GM23338 (cell line): ENCODE measurements around the gene NEK6.

Source experiments
- CTCF ChIP-seq, 2 experiments: fragments of 200-600 bp in 1 of 2; sonication (generic) in 1 of 2; conservative IDR thresholded peaks; 2 replicates each; pipeline versions ENCODE4 v1.5.1 to v1.6.1; 2016 to 2017; ENCODE audit warnings: antibody characterized with exemption in 2 of 2, low read depth in 2 of 2, mild to moderate bottlenecking in 2 of 2, moderate library complexity in 1 of 2
- EZH2 ChIP-seq: fragments of 200-600 bp; sonication (generic); IDR thresholded peaks from one replicate; pipeline ENCODE4 v1.8.0; 2017; ENCODE audit warnings: antibody characterized with exemption, mild to moderate bottlenecking, low read depth; ENCODE audit not compliant: unreplicated experiment

- no peak for TF ChIP-seq EZH2
- no peak for TF ChIP-seq CTCF (conservative IDR thresholded peaks at IDR 0.05; ENCODE audit: low read depth in 2 of 2)
Observed at GRCh38 chr9:124214596-124215367, 43.0 kb upstream of the NEK6 start.
